GM19328 (cell line): ENCODE results near the gene ANO8.
A peak's percentile ranks its signal among the peaks of the same experiment; 100 is the strongest.
"Not testable (repeated sequence)": the region's sequence is repeated elsewhere in the genome, so short reads cannot be mapped to it uniquely, and the experiment has no call there.

Experiments used
- ATAC-seq: cut with Tn5 transposase; IDR thresholded peaks from one replicate; pipeline ENCODE4 v1.9.1; 2021; ENCODE audit warnings: mild to moderate bottlenecking, moderate library complexity; ENCODE audit not compliant: unreplicated experiment

The ANO8 gene

DNA sequence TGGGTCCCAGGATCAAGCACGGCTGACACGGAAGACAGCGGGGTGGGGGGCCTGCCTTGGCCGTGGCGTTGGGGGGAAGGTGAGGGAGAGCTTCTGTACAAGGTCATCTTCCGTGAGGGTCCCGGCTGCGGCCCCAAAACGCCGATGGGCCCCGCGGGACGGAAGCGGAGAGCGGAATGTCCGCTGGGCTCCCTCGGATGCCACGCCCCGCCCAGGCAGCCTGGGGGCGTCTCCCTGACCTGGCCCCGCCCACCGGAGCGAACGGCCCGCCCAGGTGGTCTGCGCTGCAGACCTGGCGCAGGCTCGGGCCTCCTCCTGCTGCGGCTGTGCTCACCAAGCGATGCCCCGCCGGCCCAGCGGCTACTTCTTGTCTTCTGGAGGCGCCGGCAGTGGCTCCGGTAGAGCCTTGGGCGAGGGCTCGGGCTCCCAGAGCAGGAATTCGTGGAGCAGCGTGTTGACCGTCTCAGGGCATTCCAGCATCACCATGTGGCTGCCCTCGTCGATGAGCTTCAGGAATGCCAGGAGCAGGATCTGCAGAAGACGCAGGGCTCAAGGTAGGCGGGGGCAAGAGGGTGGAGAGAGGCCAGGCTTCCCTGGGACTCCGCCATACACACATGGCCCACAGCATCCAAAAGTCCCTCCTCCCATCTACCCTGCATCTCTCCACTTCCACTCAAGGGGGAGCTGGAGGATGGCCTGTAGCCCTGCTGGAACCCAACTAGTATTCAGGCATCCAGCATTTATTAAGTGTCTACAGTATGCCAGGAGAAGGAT, 42.2 kb downstream of the ANO8 start:
- peak; percentile 78 for ATAC-seq

DNA sequence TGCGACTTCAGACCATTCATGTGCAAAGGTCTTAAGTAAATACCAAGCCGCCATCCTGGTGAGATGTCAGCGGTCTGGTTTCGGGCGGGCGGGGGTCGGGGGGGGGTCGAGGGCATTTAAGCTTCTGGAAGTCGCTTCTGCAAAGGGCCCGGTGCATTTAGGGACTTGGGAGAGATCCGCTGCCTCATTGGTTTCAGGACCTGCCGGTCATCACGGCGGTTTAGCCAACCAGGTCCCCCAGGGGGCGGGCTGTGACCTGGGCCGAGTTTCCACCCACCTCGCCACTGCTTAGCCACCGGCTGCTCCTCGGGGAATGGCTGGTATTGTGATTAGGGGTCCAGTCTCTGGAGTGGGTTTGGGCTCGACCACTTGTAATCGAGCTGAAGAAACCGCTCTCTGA, 45.2 kb downstream of the ANO8 start:
- ATAC-seq: no peak

DNA sequence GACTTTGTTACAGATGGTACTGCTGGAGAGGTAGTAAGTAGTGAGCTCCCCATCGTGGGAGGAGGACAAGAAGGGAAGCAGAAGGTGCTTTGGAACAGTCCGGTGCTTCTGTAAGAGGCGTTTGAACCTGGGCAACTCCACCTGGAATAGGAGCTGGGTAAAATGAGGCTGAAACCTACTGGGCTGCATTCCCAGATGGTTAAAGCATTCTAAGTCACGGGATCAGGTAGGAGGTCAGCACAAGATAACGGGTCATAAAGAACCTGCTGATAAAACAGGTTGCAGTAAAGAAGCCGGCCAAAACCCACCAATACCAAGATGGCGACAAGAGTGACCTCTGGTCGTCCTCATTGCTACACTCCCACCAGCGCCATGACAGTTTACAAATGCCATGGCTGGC, 47.9 kb downstream of the ANO8 start:
- ATAC-seq: no peak

DNA sequence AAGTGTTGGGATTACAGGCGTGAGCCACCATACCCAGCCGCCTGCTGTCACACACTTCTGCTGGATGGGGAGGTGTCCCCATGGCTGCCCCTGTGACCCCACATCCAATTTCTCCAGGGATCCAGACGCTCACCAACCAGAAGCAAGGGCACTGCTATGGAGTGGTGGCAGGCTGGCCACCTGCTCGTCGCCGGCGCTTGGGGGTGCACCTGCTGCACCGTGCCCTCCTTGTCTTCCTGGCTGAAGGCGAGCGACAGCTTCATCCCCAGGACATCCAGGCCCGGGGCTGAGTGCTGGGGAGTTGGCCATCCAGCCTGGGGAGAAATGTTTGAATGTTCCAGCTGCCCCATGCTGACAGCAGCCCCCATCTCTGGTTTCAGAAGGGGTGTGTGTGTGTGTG, 48.4 kb downstream of the ANO8 start:
- ATAC-seq: no peak

DNA sequence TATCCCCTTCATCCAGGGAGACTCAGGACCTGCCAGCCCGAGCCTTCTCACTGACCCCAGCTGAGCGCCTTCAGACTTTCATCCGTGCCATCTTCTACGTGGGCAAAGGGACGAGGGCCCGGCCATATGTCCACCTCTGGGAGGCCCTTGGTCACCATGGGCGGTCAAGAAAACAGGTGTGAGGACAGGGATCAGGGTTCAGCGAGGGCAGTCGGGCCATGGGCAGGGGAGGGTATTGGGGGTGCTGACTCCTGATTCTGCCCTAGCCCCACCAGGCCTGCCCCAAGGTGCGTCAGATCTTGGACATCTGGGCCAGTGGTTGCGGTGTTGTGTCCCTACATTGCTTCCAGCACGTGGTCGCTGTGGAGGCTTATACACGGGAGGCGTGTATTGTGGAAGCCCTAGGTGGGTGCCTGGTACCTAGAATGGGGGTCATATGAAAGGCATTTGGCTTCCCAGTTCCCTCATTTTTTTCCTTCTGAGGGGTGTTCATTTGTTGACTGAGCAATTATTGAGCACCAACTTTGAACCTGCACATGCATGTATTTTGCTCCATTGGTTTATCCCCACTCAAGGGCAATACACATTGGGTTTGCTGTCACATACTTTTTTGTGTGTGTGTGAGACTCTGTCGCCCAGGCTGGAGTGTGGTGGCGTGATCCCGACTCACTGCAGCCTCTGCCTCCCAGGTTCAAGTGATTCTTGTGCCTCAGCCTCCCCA, 49.1 kb downstream of the ANO8 start:
- no peak for ATAC-seq

DNA sequence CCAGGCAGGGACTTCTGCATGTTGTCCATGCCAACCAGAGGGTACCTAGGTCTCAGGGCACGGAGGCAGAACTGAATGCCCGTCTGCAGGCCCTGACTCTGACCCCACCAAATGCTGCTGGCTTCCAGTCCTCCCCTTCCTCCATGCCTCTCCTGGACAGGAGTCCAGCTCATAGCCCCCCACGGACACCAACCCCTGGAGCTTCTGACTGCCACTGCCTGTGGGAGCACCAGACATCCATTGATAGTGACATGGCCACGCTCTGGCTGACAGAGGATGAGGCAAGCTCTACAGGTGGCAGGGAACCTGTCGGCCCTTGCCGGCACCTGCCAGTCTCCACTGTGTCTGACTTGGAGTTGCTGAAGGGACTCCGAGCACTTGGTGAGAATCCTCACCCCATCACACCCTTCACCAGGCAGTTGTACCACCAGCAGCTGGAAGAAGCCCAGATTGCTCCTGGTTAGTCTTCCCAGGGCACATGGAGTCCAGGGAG, 51.1 kb downstream of the ANO8 start:
- ATAC-seq: no peak

DNA sequence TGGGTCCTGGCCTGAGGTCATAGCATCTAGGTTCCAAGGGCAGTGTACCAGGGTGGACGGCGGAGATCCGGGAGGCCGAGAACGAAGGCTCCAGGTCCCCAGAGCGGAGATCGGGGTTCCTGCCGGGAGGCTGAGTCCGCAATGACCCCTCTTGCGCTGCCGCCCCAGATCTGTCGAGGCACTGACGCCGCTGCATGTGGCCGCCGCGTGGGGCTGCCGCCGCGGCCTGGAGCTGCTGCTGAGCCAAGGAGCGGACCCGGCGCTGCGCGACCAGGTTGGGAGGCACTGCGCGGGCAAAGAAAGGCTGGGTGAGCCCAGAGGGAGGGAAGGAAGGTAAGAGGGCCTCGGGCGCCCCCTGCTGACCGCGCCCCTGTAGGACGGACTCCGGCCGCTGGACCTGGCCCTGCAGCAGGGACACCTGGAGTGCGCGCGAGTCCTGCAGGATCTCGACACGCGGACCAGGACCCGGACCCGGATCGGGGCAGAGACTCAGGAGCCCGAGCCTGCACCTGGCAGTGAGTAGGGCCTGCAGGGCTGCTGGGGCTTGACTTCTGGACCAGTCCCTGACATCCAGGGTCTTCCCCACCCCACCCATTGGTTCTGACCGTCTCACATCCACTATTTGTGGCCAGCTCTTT, 52.0 kb downstream of the ANO8 start:
- ATAC-seq: peak; percentile 63

DNA sequence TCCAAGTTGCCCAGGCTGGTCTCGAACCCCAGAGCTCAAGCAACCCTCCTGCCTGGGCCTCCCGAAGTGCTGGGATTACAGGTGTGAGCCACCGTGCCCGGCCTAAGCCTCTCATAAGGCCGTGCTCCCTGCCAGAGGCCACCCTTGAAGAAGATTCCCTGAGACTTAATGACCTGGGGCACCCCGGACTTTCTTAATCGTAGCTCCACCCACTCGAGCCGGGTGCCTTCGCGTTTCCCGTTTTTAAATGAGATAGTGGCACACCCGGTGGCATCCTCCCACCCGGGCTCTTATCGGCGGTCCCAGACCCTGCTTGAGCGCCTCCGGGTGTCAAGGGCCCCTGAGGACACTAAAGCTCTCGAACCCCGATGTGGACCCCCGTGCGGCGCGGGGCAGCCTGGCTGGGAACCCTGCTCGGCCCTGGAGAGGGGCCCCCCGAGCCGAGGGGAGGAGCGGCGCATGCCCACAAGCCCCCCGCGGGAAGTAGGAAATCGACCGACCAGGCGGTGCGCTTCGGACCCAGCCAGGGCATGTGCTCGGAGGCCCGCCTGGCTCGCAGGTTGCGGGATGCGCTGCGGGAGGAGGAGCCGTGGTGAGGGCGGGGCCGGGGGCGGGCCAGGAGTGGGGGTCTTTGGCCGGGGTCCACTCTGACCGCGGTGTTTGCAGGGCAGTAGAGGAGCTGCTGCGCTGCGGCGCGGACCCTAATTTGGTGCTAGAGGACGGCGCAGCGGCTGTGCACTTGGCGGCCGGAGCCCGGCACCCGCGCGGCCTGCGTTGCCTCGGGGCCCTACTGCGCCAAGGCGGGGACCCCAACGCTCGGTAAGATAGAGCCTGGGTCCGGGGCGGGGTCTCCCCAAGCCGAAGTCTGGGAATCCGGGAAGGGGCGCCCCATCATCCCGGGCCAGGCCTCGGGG, 53.0 kb downstream of the ANO8 start, which contains the start of gene ANKLE1:
Gene ANKLE1 (plus strand): TSS at position 511 of the 914 bp plus-strand sequence. CDS start 20 bp downstream, at position 531.
- ATAC-seq: no peak

DNA sequence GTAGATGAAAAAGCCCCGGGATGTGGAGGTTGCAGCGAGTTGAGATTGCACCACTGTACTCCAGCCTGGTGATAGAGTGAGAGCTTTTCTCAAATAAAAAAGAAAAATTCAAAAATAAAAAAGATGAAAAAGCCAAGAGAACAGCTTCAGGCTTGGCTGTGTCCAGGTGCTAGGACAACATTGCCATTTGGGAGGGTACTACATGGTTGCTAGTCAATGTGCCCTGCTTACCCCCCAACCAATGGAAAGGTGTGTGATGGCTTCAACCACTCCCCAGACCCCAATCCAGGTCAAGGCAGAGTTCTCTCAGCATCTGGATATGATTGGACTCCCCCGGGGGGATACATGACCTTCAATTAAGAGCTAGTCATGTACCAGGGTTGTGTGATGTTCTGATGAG, 55.2 kb downstream of the ANO8 start:
- ATAC-seq: no peak

DNA sequence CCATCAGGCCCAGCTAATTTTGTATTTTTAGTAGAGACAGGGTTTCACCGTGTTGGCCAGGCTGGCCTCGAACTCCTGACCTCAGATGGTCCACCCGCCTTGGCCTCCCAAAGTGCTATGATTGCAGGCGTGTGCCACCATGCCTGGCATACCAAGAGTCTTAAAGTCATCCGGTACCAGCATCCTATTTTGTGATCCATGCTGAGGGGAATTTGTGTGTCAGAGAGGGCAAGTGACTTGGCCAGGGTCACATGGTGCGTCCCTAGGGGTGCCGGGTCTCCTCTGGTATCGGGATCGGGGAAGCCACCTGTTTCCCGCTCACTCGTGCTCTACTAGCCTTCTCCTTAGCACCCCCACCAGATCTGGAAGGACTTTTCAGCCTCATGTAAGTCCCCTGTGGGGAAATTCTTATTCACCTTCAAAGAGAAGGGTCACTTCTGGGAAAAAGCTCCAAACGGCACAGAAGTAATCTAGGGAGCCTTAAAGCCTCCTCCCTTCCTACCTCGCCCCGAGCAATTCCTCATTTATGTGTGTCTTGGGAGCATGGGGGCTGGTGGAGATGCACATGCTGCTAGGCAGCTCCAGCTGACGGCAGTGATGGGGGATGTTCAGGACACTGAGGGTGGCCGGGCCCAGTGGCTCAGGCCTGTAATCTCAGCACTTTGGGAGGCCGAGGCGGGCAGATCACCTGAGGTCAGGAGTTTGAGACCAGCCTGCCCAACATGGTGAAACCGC, 59.0 kb downstream of the ANO8 start:
- ATAC-seq: no peak

DNA sequence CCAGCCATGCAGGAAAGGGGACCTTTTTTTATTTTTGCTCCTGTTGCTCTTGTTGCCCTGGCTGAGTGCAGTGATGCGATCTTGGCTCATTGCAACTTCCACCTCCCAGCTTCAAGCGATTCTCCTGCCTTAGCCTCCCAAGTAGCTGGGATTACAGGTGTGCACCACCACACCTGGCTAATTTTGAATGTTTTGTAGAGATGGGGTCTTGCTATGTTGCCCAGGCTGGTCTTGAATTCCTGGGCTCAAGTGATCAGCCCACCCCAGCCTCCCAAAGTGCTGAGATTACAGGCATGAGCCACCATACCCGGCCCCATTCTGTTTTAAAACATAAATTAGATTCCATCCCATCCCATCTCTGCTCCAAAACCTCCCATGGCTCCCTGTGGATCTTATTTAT, 59.8 kb downstream of the ANO8 start:
- not testable (repeated sequence) for ATAC-seq
